ENCODE results near the gene DOCK1.

DOCK1 gene

GRCh38 chr10:127375461-127375860 lies 470.2 kb downstream of the DOCK1 start:
- no peak for DNase-seq

- DNase-seq, result no peak
These were observed 470.8 kb downstream of the DOCK1 start for GRCh38 chr10:127376071-127376470.

- DNase-seq, result no peak
These were observed 473.4 kb downstream of the DOCK1 start for GRCh38 chr10:127378628-127379027.

GRCh38 chr10:127384532-127384931 lies 479.3 kb downstream of the DOCK1 start:
- DNase-seq, result no peak

GRCh38 chr10:127385066-127385465 lies 479.8 kb downstream of the DOCK1 start:
- DNase-seq, result no peak

GRCh38 chr10:127386606-127387327 lies 481.5 kb downstream of the DOCK1 start:
- no peak for DNase-seq

DNA sequence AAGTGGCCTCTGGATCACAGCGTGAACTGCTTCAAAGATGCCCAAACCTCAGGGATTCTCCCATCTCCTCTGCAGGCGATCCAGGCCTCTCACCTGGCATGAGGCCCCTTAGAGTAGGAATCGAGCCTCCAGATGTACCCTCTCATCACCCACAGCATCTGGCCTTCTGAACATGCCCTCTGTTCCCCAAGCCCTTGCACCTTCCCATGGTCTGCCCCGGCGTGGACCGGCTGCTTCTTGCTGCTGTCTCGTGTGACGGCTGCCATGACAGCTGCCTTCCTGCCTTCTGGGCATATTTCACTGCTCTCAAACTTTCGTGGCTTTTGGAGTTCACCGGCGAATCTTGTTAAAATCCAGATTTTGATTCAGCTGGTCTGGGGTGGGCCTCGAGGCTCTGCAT lies 486.6 kb downstream of the DOCK1 start:
- DNase-seq, result no peak

DNA sequence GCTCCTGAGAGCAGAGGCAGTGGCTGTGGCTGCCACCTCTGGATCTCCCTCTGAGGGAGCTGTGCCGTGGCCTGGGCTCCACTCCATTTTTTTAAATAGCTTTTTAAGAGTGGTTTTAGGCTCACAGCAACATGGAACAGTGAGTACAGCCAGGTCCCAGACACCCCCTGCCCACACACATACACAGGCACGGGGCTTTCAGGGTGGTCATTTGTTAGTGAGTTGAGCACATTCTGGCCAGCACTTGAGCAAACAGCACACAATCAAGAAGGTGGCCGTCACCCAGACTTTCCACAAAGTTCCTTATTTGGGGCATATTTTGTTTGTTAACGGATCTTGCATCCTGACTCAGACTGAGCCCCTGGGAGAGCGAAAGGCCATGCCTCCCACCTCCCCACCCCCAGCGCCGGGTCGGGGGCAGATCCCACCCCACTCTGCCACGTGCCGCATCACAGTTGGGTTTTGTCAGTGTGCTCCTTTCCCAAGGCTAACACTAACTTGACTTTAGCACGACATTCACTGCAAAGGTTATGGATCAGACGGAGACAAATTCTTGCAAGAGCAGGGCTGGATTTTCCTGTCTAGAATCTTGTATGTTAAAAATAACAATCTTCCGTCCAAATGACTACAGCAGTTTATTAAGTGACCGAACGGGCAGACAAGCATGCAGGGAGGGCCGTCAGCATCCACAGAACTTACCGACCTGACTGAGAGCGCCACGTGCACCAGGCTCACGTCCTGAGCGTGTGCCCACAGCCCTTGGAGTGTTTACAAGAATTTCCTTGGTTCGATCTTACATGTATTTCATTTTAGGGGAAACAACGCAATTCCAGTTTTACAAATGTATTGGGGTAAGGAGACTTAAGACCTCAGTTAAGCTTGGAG lies 487.4 kb downstream of the DOCK1 start:
- DNase-seq, result no peak

- no peak for DNase-seq
These were observed 493.1 kb downstream of the DOCK1 start for GRCh38 chr10:127398140-127398970.

DNA sequence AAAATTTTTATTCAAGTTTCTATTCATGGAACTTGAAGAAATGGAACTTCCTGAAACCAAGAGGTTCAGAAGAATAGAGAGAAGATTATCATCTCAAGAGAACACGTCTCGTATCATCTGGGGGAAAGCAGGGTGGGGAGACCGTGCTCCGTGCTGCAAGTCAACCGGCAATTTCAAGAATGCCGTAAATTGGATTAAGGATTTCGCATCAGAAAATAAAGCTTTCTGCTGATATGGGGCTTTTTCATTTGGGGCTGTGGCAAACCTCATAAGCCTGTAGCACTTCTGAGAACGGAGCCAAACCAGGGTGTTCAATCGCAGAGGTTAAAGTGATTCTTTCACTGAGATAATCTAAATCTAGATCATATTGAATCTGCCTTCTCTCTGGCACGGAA lies 493.7 kb downstream of the DOCK1 start:
- no peak for DNase-seq

DNA sequence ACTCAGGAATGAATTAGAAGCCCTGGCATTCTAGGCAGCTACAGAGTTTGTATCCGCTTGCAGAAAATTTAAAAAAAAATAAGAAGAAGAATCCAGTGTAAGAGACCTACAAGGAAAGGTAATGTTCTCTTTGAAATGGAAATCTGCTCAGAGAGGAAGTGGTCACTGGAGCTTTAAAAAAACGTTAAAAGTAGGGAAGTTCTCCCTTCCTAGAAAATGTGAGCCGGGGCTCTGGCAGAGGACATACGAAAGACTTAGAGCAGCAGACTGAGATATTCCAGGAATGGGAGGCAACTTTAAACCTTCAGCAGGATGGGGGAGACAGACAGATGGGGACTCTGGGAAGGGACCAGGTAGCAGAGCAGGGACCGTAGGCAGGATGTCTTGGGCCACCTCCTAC lies 494.4 kb downstream of the DOCK1 start:
- no peak for DNase-seq

DNA sequence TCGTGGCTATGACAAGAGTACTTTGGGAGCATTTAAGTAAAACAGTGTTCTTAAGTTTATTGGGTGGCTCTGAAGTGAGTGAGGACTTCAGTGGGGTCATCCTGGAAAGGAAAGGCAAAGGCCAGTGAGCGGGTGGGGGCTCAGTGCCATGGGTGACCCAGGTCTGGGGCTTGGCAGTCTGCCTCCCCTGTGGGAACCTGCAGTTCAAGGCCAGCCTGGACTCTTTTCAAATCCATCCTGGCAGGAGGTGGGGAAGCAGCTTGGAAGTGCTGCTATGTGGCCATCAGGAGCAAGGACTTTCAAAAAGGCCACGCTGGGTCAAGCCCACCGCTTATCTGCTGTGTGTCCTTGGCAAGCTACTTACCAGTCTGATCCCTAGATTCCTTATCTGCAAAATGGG lies 495.0 kb downstream of the DOCK1 start:
- no peak for DNase-seq

GRCh38 chr10:127402596-127403409 lies 497.6 kb downstream of the DOCK1 start:
- no peak for DNase-seq

- DNase-seq, result no peak
These were observed 500.0 kb downstream of the DOCK1 start for GRCh38 chr10:127405221-127405620.

- DNase-seq, result no peak
These were observed 500.9 kb downstream of the DOCK1 start for GRCh38 chr10:127406018-127406550.

- no peak for DNase-seq
These were observed 502.3 kb downstream of the DOCK1 start for GRCh38 chr10:127407551-127407950.

DNA sequence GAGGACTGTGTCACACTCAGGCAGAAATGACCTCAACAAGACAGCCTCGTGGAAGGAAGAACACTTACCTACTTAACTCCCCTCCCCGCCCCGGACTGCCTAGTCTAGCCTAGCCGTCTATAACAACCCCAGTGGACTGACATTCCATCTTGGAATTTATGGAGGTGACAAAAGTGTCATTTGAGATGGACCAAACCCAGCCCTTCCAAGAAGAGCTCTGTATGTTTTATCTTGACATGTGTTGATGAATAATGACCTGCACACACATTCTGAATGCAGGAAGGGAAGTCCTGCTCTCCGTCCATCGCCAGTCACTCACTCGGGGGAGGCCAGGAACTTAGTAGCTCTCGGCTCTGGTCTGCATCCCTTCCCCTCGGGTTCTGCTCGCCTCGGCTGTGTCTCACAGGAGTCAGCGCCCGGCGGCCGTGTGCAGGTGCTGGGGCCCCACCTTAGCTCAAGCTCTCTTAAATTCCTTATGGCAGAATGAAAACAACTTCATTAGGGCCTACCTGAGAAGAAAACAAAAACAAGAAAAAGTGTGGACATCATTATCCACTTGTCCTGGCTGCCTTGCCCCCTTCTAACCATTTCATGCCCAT lies 503.0 kb downstream of the DOCK1 start:
- DNase-seq, result no peak

DNA sequence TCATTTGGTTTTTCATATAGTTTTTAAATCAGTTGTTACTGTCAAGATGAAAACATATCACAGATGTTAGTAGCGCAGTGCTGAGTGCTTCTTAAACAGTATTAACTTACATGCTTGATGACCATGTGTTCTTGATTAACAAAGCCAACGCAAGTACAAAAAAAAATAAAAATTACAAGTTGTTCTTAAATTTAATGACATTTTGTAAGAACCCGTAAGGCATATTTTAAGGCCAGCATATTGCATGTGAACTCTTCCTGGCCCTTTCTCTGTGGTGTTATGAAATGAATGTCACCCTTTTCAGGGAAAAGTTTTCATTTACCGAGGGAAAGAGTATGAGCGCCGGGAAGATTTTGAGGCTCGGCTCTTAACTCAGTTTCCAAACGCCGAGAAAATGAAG lies 503.5 kb downstream of the DOCK1 start:
- no peak for DNase-seq

DNA sequence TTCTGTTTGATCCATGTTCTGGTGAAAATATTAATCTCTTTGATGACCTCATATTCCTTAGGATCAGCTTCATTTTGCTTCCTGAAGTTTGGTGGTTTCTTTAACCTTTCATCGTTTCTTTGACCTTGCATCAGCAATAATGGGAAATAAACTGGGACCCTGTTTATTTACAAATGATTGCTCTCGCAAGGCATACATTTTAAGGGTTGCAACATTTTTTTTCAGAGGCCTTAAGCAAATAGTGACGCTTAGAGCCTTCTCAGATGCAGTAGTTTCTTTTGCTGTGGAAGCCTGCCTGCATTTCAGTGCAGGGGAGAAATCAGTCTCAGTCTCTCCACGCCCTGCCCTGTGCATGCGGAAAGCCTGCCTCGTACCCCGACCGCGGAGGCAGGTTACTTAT lies 504.8 kb downstream of the DOCK1 start:
- no peak for DNase-seq

DNA sequence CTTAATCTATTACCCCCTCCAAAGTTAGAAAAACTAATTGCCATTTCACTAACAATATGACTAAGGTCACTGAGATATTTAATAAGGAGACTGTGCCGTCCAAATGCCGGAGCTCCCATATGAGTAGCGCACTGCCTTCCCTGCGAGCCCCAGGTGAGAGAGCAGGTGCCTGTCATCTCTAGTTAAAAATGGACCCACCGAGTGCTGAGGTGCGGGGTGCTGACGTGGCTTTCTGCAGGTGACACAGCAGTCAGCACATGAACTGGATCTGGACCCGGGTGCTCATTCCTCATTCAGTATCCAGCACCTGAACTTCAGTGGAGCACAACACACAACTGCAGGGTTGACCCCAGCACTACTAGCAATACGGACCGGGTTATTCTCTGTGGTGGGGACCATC lies 505.8 kb downstream of the DOCK1 start:
- DNase-seq, result no peak

GRCh38 chr10:127413326-127413725 lies 508.1 kb downstream of the DOCK1 start:
- DNase-seq, result no peak

DNA sequence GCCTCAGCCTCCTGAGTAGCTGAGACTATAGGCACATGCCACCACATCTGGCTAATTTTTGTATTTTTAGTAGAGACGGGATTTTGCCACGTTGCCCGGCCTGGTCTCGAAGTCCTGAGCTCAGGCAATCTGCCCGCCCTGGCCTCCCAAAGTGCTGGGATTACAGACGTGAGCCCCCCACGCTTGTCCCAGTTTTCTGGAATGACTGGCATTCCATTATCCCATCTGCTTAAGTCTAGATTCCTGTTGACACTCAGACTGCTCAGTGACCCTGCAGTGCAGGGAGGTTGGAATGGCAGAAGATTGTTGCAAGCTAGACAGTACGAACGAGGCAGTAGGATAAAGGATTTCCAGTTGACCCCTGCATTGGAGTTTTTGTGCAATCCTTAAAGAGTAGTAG lies 508.8 kb downstream of the DOCK1 start:
- DNase-seq, result no peak
